Neural progenitor cell (in vitro differentiated cells): Measurements from ENCODE around the gene MGME1. TPM values are rescaled to one million over a fixed set of nuclear protein-coding genes. Genes with fewer than 3 reads are reported as not detected.
A peak's percentile ranks its signal among the peaks of the same experiment; 100 is the strongest.

Experiments
- DNase-seq: peaks from one replicate; pipeline ENCODE4 v3.0.0-alpha.2; 2016; ENCODE audit warnings: low spot score
- H2AFZ ChIP-seq: fragments of 200-600 bp; sonication (generic); replicated peaks from 2 replicates; pipeline ENCODE4 v1.6.1; 2016; ENCODE audit warnings: antibody characterized with exemption
- H3F3A ChIP-seq: fragments of 200-600 bp; sonication (generic); 2 replicates; pipeline ENCODE4 v1.6.1; 2016; ENCODE audit warnings: antibody characterized with exemption, low read depth
- H3K27ac ChIP-seq: fragments of 200-600 bp; sonication (generic); 2 replicates; pipeline ENCODE4 v1.5.1; 2016; ENCODE audit warnings: mild to moderate bottlenecking
- H3K27me3 ChIP-seq: fragments of 200-600 bp; sonication (generic); 2 replicates; pipeline ENCODE4 v1.6.1; 2016; ENCODE audit warnings: mild to moderate bottlenecking, moderate library complexity
- H3K36me3 ChIP-seq: fragments of 200-600 bp; sonication (generic); 2 replicates; pipeline ENCODE4 v1.5.1; 2016
- H3K4me1 ChIP-seq: fragments of 200-600 bp; sonication (generic); 2 replicates; pipeline ENCODE4 v1.6.1; 2016; ENCODE audit warnings: mixed run types
- H3K4me2 ChIP-seq: fragments of 200-600 bp; sonication (generic); 2 replicates; pipeline ENCODE4 v1.6.1; 2016
- H3K4me3 ChIP-seq: fragments of 200-600 bp; sonication (generic); 2 replicates; pipeline ENCODE4 v1.5.1; 2016
- H3K79me2 ChIP-seq: fragments of 200-600 bp; sonication (generic); 2 replicates; pipeline ENCODE4 v1.6.1; 2016; ENCODE audit warnings: low read depth
- H3K9ac ChIP-seq: fragments of 200-600 bp; sonication (generic); 2 replicates; pipeline ENCODE4 v1.6.1; 2016
- H3K9me3 ChIP-seq: fragments of 200-600 bp; sonication (generic); 2 replicates; pipeline ENCODE4 v1.5.1; 2016; ENCODE audit warnings: low read depth
- H4K20me1 ChIP-seq: fragments of 200-600 bp; sonication (generic); 2 replicates; pipeline ENCODE4 v1.6.1; 2016; ENCODE audit warnings: low read depth
- H3K27ac Mint-ChIP-seq: 3 replicates; pipeline ENCODE4 v1.8.0; 2021; ENCODE audit warnings: mixed read lengths
- H3K27me3 Mint-ChIP-seq: 2 replicates; pipeline ENCODE4 v1.8.0; 2022; ENCODE audit warnings: low read depth, mild to moderate bottlenecking, inconsistent platforms, moderate library complexity, mixed read lengths; ENCODE audit not compliant: insufficient read depth
- H3K36me3 Mint-ChIP-seq: 3 replicates; pipeline ENCODE4 v1.8.0; 2021; ENCODE audit warnings: mixed read lengths
- H3K4me1 Mint-ChIP-seq: 3 replicates; pipeline ENCODE4 v1.8.0; 2021; ENCODE audit warnings: mixed read lengths
- H3K4me3 Mint-ChIP-seq: 3 replicates; pipeline ENCODE4 v1.8.0; 2021; ENCODE audit warnings: mild to moderate bottlenecking, moderate library complexity, mixed read lengths
- H3K9me3 Mint-ChIP-seq: 3 replicates; pipeline ENCODE4 v1.8.0; 2020; ENCODE audit warnings: mixed read lengths
- CTCF ChIP-seq: fragments of 200-600 bp; sonication (generic); IDR thresholded peaks from 2 replicates; pipeline ENCODE4 v1.5.1; 2017; ENCODE audit warnings: antibody characterized with exemption, mild to moderate bottlenecking
- EZH2 ChIP-seq: fragments of 200-600 bp; sonication (generic); IDR thresholded peaks from 2 replicates; pipeline ENCODE4 v1.6.1; 2017; ENCODE audit warnings: antibody characterized with exemption, mild to moderate bottlenecking, moderate library complexity
- EZH2phosphoT487 ChIP-seq: fragments of 200-600 bp; sonication (generic); IDR thresholded peaks from 2 replicates; pipeline ENCODE4 v1.6.1; 2017; ENCODE audit warnings: antibody characterized with exemption
- small RNA-seq: library from RNA; depleted of rRNA; stranded (forward); fragments of <200 nt; gene quantifications from one replicate; pipeline ENCODE3, GENCODE V24; 2015
- total RNA-seq: library from RNA; depleted of rRNA; stranded (reverse); fragments of >200 nt; gene quantifications from 2 replicates; pipeline ENCODE4 v1.2.3, GENCODE V29; 2015; ENCODE audit warnings: low replicate concordance

Gene MGME1
- total RNA-seq, 1 donor from 2014 or later = 87.2 TPM

GRCh38 chr20:18039063-18039462 lies 70.2 kb downstream of the MGME1 start:
- H3K27ac ChIP-seq = no peak overlapping the region
- no peaks in the 10 kb centered on the region for H3K27me3 ChIP-seq
- no peak overlapping the region for H3K4me2 ChIP-seq
- H3K36me3 ChIP-seq = no peaks in the 10 kb centered on the region
- peaks cover 1% of the 10 kb centered on the region for H3F3A ChIP-seq
- H3K4me3 ChIP-seq = no peak overlapping the region
- no peaks in the 10 kb centered on the region for H3K79me2 ChIP-seq
- peaks cover 8% of the 10 kb centered on the region for H3K27me3 Mint-ChIP-seq
- no peaks in the 10 kb centered on the region for H3K9me3 ChIP-seq
- H3K36me3 Mint-ChIP-seq = peaks cover 1% of the 10 kb centered on the region
- peaks cover 15% of the 10 kb centered on the region for H3K4me1 ChIP-seq
- DNase-seq = no peak
- H3K9ac ChIP-seq = no peak overlapping the region
- H3K4me3 Mint-ChIP-seq = no peak overlapping the region
- H4K20me1 ChIP-seq = no peaks in the 10 kb centered on the region
- no peak overlapping the region for H2AFZ ChIP-seq
- TF ChIP-seq EZH2 = no peak
- TF ChIP-seq CTCF = no peak
- no peak for TF ChIP-seq EZH2phosphoT487
- no peak overlapping the region for H3K27ac Mint-ChIP-seq
- peaks cover 9% of the 10 kb centered on the region for H3K9me3 Mint-ChIP-seq
- peaks cover 11% of the 10 kb centered on the region for H3K4me1 Mint-ChIP-seq

Small RNA genes lying within 50 kb of the gene (small RNA-seq; reads per million reads assigned to genes)
- 416 reads per million, percentile 99 among the genes with 10 or more reads in this experiment for gene SNORD17

Other genes starting within 250 kb of the MGME1 start
- 156 and 226 TPM in 2 replicates for gene SNX5, start 224 bp upstream of the MGME1 start, total RNA-seq
- 0.25 and 0.62 TPM in 2 replicates for gene OVOL2, start 88.9 kb downstream of the MGME1 start, total RNA-seq
- 28.5 and 29.9 TPM in 2 replicates for gene KAT14, start 168.8 kb downstream of the MGME1 start, total RNA-seq
- 24.9 and 58.3 TPM in 2 replicates for gene PET117, start 168.8 kb downstream of the MGME1 start, total RNA-seq